ENCODE results near the gene TEAD4. TPM values are rescaled to one million over a fixed set of nuclear protein-coding genes. Genes with fewer than 3 reads are reported as not detected.

TEAD4 gene
- total and polyA plus RNA-seq, 2 experiments from 2014 or later, result 5.5 to 12.7 TPM

DNA sequence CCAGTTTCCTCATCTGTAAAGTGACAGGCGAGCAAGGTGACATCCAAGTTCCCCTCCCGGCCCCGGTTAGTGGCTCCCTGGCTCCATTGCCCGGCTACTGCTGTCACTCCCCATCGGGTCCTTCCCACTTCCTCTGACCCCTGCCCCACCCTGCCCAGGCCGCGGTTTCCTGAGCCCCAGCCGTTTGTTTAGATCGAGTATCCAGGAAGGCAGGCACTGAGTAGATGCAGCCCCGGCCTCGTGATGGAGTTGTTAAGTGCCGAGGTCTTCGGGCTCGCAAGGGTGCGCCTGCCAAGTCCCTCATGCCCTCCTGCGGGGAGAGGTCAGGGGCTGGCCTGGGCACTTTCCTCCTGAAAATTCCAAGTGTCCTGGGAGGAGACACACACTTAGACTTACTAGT lies 55.4 kb downstream of the TEAD4 start:
- H3K27ac ChIP-seq, result no peak overlapping the region
- no peaks in the 10 kb centered on the region for H3K36me3 ChIP-seq (replicated peaks; ENCODE audit: insufficient read depth, low read depth)
- H2AFZ ChIP-seq, result no peak overlapping the region
- no peaks in the 10 kb centered on the region for H3K4me1 ChIP-seq (ENCODE audit: insufficient read depth)
- H3K9me3 ChIP-seq (ENCODE audit: low read depth), result no peaks in the 10 kb centered on the region
- DNase-seq (ENCODE audit: low spot score), result no peak
- no peaks in the 10 kb centered on the region for H3K27me3 ChIP-seq
- no peak overlapping the region for H3K4me3 ChIP-seq
- no peaks in the 10 kb centered on the region for H4K20me1 ChIP-seq (ENCODE audit: insufficient read depth, poor library complexity, severe bottlenecking)
- WGBS (ENCODE audit: low lambda C conversion rate, missing lambda C conversion rate), result 85% methylated on average over 16 of the region's 16 CpGs
- H3K4me2 ChIP-seq, result no peak overlapping the region
- H3K79me2 ChIP-seq, result no peaks in the 10 kb centered on the region
- TF ChIP-seq, protein P1, sequence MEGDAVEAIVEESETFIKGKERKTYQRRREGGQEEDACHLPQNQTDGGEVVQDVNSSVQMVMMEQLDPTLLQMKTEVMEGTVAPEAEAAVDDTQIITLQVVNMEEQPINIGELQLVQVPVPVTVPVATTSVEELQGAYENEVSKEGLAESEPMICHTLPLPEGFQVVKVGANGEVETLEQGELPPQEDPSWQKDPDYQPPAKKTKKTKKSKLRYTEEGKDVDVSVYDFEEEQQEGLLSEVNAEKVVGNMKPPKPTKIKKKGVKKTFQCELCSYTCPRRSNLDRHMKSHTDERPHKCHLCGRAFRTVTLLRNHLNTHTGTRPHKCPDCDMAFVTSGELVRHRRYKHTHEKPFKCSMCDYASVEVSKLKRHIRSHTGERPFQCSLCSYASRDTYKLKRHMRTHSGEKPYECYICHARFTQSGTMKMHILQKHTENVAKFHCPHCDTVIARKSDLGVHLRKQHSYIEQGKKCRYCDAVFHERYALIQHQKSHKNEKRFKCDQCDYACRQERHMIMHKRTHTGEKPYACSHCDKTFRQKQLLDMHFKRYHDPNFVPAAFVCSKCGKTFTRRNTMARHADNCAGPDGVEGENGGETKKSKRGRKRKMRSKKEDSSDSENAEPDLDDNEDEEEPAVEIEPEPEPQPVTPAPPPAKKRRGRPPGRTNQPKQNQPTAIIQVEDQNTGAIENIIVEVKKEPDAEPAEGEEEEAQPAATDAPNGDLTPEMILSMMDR (IDR thresholded peaks at IDR 0.05; ENCODE audit: poor library complexity), result no peak
- TF ChIP-seq EZH2phosphoT487 (IDR thresholded peaks at IDR 0.05; ENCODE audit: low read depth, severe bottlenecking, unreplicated experiment) (no peak), EZH2 (IDR thresholded peaks at IDR 0.05; ENCODE audit: borderline replicate concordance) (no peak)
- no peaks in the 10 kb centered on the region for H3K9me2 ChIP-seq (replicated peaks; ENCODE audit: insufficient read depth)

DNA sequence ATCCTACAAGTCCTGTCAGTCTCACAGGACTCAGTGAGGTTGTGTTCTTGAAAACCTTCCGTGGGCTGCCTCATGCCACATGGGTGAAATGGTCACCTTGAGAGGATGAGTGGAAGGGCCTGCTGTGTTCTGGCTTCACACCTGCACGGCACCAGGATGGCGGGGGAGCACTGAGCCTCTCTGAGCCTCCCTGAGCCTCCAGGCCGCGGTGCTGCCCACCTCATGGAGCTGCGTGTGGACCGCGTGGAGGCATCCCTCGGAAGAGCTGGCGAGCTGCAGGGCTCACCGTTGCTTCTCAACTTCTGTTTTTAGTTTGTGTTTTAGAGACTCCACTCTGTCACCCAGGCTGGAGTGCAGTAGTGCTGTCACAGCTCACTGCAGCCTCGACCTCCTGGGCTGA lies 56.2 kb downstream of the TEAD4 start:
- Histone ChIP-seq H3K79me2 (no peaks in the 10 kb centered on the region), H3K9me2 (replicated peaks; ENCODE audit: insufficient read depth) (no peaks in the 10 kb centered on the region), H3K9me3 (ENCODE audit: low read depth) (no peaks in the 10 kb centered on the region), H3K4me2 (no peak overlapping the region), H3K27ac (no peak overlapping the region), H3K4me3 (no peak overlapping the region), H3K4me1 (ENCODE audit: insufficient read depth) (no peaks in the 10 kb centered on the region), H3K27me3 (no peaks in the 10 kb centered on the region), H2AFZ (no peak overlapping the region), H4K20me1 (ENCODE audit: insufficient read depth, poor library complexity, severe bottlenecking) (no peaks in the 10 kb centered on the region), H3K36me3 (replicated peaks; ENCODE audit: insufficient read depth, low read depth) (no peaks in the 10 kb centered on the region)
- no peak for DNase-seq (ENCODE audit: low spot score)
- 94% methylated on average over 12 of the region's 12 CpGs for WGBS (ENCODE audit: low lambda C conversion rate, missing lambda C conversion rate)
- TF ChIP-seq EZH2 (IDR thresholded peaks at IDR 0.05; ENCODE audit: borderline replicate concordance) (no peak), EZH2phosphoT487 (IDR thresholded peaks at IDR 0.05; ENCODE audit: low read depth, severe bottlenecking, unreplicated experiment) (no peak)
- TF ChIP-seq, protein P1 (IDR thresholded peaks at IDR 0.05; ENCODE audit: poor library complexity), result no peak

DNA sequence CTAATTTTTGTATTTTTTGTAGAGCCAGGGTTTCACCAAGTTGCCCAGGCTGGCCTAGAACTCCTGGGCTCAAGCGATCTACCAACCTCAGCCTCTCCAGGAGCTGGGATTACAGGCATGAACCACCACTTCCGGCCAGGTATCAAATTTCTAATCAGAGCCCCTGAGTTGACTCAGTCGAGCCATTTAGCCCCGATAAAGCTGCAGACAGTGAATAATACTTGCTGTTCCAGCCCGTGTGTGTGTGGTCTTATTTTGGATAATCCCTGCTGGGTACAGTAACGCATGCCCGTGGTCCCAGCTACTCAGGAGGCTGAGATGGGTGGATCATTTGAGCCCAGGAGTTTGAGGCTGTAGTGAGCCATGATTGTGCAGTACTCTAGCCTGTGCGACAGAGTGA lies 57.0 kb downstream of the TEAD4 start:
- H3K27me3 ChIP-seq, result no peaks in the 10 kb centered on the region
- no peak overlapping the region for H2AFZ ChIP-seq
- no peak overlapping the region for H3K4me2 ChIP-seq
- H3K9me2 ChIP-seq (replicated peaks; ENCODE audit: insufficient read depth), result no peaks in the 10 kb centered on the region
- TF ChIP-seq, protein P1 (IDR thresholded peaks at IDR 0.05; ENCODE audit: poor library complexity), result no peak
- TF ChIP-seq EZH2phosphoT487 (IDR thresholded peaks at IDR 0.05; ENCODE audit: low read depth, severe bottlenecking, unreplicated experiment) (no peak), EZH2 (IDR thresholded peaks at IDR 0.05; ENCODE audit: borderline replicate concordance) (no peak)
- H3K4me1 ChIP-seq (ENCODE audit: insufficient read depth), result no peaks in the 10 kb centered on the region
- no peaks in the 10 kb centered on the region for H3K9me3 ChIP-seq (ENCODE audit: low read depth)
- H3K4me3 ChIP-seq, result no peak overlapping the region
- H4K20me1 ChIP-seq (ENCODE audit: insufficient read depth, poor library complexity, severe bottlenecking), result no peaks in the 10 kb centered on the region
- WGBS (ENCODE audit: low lambda C conversion rate, missing lambda C conversion rate), result 70% methylated on average over 8 of the region's 8 CpGs
- no peaks in the 10 kb centered on the region for H3K36me3 ChIP-seq (replicated peaks; ENCODE audit: insufficient read depth, low read depth)
- H3K79me2 ChIP-seq, result no peaks in the 10 kb centered on the region
- no peak overlapping the region for H3K27ac ChIP-seq
- DNase-seq (ENCODE audit: low spot score), result no peak

DNA sequence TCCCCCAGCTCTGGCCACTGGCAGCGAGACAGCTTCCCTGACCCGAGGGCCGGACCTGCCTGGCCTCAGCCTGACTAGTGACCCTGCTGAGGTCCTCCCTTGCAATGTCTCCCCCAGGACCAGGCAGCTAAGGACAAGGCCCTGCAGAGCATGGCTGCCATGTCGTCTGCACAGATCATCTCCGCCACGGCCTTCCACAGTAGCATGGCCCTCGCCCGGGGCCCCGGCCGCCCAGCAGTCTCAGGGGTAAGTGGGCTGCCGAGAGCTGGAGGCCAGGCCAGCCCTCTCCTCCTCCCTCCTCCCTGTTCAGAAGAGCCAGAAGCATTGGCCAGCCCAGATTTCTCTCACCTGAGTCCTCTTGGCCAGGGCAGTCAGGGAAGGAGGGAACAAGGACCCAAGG lies 58.1 kb downstream of the TEAD4 start:
- no peaks in the 10 kb centered on the region for H3K27me3 ChIP-seq
- H4K20me1 ChIP-seq (ENCODE audit: insufficient read depth, poor library complexity, severe bottlenecking), result no peaks in the 10 kb centered on the region
- H2AFZ ChIP-seq, result no peak overlapping the region
- DNase-seq (ENCODE audit: low spot score), result no peak
- 88% methylated on average over 10 of the region's 11 CpGs for WGBS (ENCODE audit: low lambda C conversion rate, missing lambda C conversion rate)
- H3K9me2 ChIP-seq (replicated peaks; ENCODE audit: insufficient read depth), result no peaks in the 10 kb centered on the region
- H3K4me3 ChIP-seq, result no peak overlapping the region
- H3K4me2 ChIP-seq, result no peak overlapping the region
- TF ChIP-seq EZH2phosphoT487 (IDR thresholded peaks at IDR 0.05; ENCODE audit: low read depth, severe bottlenecking, unreplicated experiment) (no peak), EZH2 (IDR thresholded peaks at IDR 0.05; ENCODE audit: borderline replicate concordance) (no peak)
- TF ChIP-seq, protein P1 (IDR thresholded peaks at IDR 0.05; ENCODE audit: poor library complexity), result no peak
- no peaks in the 10 kb centered on the region for H3K9me3 ChIP-seq (ENCODE audit: low read depth)
- no peaks in the 10 kb centered on the region for H3K79me2 ChIP-seq
- H3K36me3 ChIP-seq (replicated peaks; ENCODE audit: insufficient read depth, low read depth), result no peaks in the 10 kb centered on the region
- no peak overlapping the region for H3K27ac ChIP-seq
- H3K4me1 ChIP-seq (ENCODE audit: insufficient read depth), result no peaks in the 10 kb centered on the region

Data from hepatocyte (in vitro differentiated cells).